ENCODE results near the gene RPN2.

Gene RPN2

DNA sequence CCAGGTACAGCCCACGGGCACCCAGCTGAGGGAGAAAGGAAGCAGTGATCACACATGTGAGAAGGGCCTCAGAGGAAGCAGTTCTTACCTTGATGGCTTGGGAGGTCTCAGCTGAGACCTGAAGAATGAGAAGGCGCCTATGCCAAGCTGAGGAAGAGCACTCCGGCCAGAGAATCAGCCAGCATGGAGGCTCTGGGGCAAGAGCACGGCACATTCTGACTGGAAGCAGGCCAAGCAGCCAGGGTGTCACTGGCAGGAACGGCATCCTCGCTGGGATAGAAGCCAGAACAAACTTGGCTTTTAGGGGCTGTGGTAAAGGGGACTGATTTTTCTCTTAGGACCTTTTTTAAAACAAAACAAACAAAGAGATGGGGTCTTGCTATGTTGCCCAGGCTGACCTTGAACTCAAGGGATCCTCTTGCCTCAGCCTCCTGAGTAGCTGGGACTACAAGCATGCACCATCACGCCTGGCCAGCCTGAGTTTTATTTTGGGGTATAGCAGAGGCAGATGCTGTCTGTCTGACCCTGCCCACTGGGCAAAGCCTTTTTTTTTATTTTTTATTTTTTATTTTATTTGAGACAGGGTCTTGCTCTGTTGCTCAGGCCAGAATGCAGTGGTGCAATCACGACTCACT is 64.9 kb downstream of the RPN2 start:
- no peak for DNase-seq

DNA sequence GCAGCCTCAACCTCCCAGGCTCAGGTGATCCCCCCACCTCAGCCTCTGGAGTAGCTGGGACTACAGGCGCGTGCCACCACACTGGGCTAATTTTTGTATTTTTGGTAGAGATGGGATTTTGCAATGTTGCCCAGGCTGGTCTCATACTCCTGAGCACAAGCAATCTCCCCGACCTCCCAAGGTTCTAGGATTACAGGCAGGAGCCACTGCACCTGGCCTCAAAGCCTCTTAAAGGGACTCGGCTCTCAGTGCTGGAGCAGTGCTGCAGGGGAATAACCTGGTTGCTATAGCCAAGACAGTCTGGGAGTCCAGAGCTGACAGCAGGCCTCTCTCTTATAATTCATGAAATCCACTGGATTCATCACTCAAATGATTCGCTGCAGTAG is 65.4 kb downstream of the RPN2 start:
- no peak for DNase-seq

DNA sequence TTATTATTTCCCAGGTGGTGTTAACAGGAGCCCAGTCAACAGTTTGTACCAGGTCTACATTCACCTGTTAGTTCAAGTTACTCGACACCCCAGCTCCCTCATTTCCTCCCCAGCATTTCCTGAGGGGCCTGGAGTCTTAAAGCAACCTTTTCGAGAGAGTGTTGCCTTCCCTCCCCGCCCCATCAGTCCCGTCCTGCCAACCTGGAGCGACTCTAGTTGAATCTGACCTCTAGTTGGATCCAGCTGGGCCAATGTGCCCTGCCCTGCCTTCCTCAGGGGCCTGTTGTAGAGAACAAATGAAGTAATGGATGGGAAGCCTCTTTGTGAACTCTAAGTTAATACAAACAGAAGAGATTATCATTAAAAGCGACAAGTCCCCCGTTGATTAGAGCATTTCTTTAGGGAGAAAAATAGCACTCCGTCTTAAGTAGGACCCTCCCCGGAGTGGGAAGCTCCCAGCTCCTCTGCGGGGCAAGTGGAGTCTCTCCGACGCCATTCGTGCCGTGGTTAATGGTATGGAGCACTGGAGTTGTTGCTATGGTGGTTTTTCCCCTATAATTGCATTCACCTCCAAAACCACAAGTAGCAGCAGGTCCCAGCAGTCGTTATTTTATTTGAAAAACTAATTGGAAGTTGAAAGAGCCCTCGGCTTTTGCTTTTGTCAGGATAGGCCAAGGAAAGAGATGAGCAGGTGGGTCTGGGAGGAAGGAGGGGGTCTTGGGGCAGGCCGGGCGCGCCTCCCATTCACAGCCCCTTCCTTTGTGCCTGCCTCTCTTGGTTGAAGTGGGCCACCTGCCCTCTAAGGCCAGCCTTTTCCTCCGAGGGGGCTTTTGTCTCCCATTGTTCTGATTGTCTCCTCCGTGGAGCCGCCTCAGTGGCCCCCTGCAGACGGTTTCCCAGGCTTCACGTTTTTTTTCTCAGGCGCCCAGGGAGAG is 66.4 kb downstream of the RPN2 start:
- DNase-seq, result no peak

DNA sequence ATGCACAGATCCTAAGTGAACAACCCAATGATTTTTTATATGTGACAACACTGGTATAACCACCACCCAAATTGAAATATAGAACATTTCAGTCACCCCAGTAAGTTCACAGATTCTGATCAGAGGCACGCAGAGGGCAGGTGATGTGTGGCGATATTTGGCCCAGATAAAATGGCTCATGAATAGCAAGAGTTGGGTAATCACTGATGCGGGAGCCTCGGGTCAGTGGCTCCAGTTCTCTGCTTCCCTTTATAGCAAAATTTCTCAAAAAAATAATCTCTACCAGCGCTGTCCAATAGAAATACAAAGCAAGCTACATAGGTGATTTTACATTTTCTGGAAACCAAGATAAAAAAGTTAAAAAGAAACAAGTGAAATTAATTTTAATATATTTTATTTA is 67.6 kb downstream of the RPN2 start:
- no peak for DNase-seq

DNA sequence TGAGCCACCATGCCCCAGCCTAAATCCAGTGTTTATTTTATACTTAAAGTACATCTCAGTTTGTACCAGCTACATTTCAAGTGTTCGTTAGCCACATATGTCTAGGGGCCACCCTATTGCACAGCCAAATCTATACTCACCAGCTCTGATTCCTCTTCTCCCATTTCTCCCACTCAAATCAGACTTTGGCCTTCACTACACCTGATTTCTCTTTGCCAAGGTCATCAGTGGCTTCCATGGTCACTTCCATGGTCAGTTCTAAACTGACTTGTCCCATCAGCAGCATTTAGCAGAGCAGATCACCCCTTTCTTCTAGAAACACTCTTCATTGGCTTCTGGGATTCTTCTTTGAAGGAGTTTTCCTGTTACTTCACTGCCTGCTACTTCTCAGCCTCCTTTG is 68.4 kb downstream of the RPN2 start:
- no peak for DNase-seq

DNA sequence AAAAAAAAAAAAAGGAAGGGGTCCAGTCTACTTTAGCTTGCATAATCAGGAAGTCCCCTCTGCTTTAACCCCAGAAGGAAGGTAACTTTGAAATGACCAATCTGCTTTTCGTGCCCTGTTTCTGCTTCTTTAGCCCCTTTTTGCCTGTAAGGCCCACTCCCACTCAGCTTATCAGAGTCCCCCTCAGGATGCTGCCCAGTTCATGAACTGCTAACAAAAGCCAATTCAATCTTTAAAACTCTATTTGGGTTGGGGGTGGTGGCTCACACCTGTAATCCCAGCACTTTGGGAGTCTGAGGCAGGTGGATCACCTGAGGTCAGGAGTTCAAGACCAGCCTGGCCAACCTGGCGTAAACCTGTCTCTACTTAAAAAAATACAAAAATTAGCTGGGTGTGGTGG is 70.2 kb downstream of the RPN2 start:
- no peak for DNase-seq

DNA sequence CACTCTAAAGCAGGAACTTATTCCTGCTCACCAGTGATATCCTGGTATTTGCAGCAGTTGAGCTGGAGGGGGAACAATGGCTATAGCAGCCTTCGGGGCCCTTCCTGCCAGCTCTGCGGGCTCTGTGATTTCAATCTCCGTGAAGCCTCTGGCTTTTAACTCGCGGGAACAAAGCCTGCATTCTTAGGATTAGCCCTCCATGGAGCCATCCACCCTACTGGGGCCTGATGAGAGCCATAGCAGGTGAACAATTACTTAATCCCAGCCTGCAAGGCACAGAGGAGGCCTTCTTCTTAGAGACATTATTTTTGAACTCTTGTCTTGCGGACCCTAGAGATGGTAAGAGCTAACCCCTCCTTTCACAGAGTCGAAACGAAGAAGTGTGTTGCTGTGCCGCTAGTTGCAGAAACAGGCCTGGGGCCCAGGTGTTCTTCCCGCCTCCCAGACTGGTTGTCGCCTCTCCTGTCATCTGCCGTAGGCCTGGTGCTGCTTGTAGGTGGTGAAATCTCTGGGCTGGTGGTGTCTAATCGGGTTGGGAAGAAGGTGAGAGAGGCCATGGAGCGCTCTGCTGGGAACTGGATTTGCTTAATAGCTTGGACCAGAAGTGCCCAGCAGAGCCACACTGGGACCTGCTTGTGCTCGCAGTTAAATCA is 72.8 kb downstream of the RPN2 start:
- DNase-seq, result no peak

DNA sequence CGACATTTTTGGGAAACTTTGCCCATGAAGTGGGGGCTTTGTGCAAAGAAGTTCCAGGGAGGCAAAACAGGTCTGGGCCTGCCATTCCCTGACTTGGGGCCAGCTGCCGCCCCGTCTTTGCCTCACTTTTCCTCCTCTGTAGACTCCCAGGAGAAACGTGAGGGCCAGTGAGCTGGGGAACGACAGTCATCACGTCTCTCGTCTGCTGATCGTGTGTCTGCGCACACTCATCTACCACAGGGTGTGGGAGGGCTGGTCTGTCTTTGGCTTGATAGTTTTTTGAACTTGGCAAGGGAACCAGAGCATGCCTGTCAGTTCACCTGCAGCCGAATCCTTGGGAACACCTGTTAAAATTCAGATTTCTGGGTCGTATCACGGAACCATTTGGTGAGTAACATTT is 74.0 kb downstream of the RPN2 start:
- no peak for DNase-seq

DNA sequence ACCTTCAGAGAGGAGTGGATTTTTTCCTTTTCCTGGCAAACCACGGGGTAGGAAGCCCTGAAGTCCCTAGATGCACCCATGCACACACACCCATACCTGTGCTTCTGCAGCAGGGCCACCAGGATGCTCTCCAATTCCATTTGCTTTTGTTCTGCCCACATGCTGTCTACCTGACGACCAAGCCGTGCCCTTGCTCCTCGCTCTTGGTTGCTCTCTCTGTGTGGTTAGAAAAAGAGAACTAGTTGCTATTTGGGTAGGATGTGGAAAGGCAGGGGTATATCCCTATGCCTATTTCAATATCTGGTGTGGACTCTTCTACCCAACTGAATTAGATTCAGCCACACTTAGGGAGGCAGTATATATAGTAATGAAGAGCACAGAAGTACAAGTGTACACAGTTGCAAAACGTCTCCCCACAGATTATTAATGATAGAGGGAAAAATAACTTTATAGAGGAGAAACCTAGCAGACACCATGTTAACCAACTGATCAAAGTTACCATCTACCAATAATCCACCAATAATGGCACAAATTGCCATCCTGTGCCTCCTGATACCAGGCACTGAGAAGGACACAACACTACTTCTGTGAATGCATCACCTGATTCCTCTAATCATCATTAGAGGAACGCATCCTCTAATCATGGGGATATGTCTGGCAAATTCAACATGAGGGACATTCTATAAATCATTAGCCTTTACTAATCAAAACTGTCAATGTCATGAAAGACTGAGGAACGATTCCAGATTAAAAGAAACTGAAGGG is 75.2 kb downstream of the RPN2 start:
- no peak for DNase-seq

DNA sequence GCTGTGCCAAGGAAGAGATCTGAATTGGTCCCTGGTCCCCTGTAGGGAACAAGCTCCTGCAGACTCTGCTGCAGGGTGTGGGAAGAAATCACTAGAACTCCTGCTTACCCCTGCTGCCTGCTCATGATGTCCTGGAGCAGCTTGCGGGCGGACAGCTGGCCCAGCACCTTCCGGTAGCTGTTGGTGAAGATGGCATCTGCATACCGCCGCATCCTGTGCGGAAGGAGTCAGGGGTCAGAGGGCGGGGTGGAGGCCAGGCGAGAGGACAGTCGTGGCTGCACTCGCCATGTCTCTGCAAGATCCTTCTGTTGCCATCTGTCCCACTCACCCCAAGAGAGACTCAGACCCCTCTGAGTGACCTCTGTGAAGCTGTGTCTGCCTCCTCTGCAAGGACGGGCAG is 77.2 kb downstream of the RPN2 start:
- no peak for DNase-seq

DNA sequence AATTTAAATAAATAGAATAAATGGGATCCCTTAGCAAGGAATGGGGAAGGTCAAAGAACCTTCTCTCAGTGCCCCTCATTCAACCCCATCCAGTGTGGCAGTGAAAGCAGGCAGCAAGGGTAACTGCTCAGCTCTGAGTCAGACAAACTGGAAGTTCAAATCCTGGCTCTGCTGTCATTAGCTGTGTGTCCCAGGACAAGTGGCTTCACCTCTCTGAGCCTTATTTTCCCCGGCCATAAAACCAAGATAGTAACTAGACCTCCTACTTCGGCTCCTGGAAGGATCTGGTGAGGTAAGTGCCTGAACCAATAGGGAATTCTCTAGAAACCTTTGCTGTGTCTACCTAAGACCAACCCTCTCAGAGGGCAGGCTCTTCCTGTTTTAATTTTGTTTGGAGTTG is 78.4 kb downstream of the RPN2 start:
- DNase-seq, result no peak

DNA sequence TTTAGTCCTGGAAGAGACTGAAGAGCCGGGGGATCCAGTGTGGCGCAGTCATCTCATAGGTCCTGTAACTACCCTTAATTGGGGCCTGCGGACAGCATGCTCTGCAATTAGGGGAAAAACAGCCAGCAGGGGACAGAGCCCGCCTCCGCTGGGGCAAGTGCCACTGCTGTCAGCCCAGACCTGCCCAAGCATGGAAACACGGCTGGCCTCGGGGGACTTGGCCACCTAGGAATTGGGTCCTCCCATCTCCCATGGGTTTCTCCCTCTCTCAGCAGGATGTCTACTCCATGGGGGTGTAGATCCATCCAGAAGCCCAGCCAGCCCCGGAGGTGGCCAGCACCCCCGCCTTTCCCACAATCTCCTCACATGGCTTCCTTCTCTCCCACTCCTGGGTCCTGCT is 78.9 kb downstream of the RPN2 start:
- no peak for DNase-seq

DNA sequence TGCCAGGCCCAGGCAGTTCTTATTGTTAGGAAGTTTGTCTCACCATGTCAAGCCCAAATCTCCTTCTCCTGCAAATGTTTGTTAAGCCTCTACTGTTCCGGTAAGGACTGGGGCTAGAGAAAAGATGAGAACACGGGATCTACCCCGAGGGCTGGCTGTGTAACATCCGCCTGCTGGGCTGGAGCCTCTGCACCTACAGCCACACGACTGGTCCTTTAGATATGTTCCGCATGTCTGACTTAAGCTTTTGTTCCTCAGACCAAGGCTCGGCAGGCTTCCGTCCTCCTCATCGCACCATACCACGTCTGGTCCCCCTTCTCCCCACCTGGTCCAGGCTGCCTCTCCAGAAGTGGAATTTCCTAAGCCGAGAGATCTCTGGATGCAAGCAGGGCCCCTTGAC is 79.9 kb downstream of the RPN2 start:
- DNase-seq, result no peak

DNA sequence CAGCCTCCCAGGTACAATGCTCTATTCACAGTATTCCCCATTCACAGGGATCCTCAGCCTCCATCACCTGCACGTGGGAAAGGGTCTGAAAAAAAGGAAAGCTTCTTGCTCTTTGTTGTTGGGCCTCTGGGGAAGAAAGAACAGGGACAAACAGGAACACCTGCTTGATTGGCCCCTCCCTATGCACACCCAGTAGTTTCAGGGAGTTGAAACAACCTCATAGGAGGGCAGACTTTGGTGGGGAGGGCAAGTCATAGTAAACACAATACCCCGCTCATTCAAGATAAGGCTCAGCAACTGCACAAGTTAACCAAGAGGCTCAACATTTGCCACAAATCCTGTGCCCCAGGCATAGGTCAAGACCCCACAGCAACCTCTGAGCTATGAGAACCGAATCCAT is 80.7 kb downstream of the RPN2 start:
- DNase-seq, result no peak

DNA sequence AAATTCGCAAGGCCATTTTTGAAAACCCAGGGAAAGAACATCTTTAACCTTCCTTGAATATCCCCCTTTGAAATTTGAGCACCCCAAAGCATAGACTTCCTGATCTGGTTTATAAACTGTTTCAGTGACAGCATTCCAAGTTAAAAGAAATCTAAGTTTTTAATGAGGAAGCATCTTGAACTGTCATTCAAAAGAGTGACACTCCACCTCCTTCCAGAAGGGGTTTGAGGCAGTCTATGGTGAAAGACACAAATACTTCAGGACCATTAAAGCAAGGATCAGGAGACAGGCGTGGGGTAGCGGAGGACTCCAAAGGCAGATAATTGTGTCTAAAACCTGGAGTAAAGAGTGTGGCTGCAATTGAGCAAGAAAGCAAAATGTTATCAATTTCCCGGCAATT is 81.8 kb downstream of the RPN2 start:
- no peak for DNase-seq

DNA sequence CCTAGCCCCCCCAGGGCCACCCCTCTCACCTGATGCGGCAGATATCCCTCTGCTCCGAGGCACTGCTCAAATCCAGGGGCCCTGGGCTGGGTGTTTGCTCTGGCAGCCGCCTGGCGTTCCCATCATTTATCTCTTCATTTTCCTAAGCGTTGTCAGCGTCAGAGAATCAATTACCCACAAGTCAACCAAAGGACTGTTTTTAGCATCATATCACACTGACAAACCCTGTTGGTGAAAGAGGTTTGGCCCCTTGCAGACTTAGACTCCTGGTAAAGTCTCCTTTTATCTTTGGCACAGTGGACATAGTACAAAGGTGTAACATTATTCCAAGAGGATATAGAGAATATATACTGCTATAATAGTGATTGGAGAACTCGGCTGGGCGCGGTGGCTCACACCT is 82.6 kb downstream of the RPN2 start, which contains the start of gene GHRH:
GHRH (minus strand) TSS at position 101 of the 400 bp plus-strand sequence. CDS start 4,925 bp downstream, outside the sequence.
- no peak for DNase-seq

DNA sequence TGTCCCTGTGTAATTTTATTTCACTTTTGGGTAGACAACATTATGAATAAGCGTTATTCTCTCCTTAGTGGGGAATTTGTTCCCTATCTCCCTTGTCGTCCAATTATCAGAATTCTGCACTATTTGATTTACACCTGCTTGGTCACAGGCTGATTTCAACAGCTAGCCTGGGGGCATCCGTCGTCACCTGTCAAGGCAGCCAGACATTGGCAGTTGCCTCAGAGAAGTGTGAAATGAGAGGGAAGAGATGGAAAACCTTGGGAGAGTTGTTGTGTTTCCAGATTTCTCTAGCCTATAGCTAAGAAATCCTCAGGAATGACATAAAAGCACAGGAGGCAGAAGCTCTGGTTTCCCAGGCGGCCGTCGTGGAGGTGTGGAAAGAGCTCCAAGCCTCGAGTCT is 83.4 kb downstream of the RPN2 start:
- no peak for DNase-seq

DNA sequence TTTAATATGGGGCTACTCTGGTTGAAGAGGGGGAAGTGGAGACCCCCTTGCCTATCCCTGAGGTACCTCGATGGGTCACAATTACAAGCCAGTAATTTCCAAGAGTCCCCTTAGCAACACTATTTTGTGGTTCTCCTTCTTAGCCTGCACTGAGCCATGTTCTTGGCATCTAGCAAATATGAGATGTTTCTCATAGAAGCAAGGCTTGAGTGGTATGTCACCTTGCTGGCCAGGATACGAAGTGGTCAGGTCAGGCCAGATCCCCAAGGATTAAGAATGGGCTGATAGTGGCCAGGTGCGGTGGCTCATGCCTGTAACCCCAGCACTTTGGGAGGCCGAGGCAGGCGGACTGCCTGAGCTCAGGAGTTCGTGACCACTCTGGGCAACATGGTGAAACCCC is 84.6 kb downstream of the RPN2 start:
- DNase-seq, result no peak

DNA sequence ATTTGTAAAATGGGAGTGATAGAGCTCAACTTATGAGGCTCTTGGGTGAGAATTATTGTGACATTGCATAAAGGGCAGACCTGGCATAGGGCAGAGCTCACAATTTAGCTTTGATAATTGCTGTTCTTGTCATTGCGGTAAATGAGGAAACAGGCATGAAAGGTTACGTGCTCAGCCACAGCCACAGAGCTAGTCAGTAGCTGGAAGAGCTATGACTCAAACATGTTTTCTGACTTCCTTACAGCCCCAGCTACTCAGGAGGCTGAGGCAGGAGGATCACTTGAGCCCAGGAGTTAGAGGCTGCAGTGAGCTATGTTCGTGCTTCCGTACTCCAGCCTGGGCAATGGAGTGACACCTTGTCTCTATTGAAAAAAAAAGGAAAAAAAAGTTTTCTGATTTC is 86.0 kb downstream of the RPN2 start:
- DNase-seq, result no peak

DNA sequence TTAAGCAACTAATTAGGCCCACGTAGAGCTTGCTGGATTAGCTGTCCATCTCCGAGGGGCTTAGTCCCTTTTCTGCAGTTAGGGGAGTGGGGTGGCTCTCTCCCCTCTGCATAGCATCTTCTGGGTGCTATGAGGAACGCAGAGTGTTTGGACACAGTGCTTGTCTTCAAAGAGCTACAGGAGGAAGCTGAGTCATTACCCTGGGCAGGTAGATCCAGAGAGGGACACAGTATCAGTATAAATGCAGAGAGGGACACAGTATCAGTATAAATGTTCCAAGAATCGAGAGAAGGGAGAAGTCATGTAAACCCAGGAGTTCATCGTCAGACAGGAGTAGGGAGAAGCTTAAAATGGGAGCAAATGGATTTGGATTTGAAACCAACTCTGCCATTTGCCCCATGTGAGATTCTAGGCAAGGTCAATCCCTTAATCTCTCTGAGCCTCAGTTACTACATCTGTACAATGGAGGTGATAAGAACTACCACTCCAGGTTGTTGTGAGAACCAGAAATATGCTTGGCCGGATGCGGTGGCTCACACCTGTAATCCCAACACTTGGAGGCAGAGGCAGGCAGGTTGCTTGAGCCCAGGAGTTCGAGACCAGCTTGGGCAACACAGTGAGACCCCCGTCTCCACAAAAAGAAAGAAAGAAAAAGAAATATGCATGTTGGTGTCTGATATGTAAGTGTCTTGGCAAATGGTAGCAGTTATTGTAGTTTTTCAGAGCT is 88.0 kb downstream of the RPN2 start:
- no peak for DNase-seq

DNA sequence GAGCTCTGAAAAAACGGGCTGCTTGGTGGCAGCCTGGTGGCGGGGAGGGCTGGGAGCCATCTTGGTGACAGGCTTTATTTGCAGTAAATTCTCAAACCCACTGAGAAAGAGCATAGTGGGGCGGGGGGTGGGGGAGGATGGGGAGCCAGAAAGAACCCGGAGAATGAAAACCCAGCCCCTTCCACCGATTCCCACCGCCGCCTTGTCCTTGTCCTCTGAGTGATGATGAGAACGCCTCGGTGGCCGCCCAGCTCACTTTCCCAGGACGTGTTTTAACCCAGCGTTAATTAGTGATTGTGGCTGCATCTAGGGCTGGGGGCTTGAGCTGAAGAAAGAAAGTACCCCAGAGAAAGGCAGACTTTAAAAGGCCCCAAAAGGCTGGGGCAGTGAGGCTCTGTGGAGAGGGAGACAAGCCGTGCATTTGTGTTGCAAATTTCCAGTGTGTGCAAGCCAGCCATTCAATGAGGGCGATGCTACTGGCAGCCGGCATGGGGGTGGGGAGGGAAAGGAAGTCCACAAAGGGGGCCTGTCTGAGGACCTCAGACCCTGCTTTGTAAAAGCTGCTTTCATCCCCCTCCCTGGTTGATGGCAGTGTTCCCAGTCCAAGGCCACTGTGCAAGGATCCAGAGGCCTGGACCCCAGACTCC is 88.7 kb downstream of the RPN2 start:
- DNase-seq, result no peak

Data from left hindlimb (tissue), 1 donor.